GM21825 (cell line): ENCODE measurements around the gene NTPCR.
"Not testable (repeated sequence)": the region's sequence is repeated elsewhere in the genome, so short reads cannot be mapped to it uniquely, and the experiment has no call there.

Source experiments
- ATAC-seq: cut with Tn5 transposase; IDR thresholded peaks from one replicate; pipeline ENCODE4 v1.9.1; 2021; ENCODE audit warnings: mild to moderate bottlenecking, moderate library complexity; ENCODE audit not compliant: unreplicated experiment

Gene NTPCR

DNA sequence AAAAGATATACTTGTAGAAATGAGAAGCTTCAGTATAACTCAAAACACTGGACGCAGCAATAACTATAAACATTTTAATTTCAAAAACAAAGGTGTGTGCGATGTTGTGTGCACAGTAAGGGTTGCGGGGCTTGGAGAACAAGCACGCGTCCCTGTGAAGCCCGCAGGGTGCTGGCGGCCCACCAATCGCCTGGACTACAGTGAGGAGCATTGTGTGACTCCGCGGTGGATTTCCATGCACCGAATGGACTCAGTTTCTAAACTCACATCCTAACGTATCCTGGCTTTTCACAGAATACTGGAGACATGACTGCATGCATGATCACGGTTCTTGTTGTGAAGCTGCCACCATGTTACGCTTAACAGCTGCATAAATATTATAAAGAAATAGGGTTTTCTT, 33.0 kb downstream of the NTPCR start:
- no peak for ATAC-seq

DNA sequence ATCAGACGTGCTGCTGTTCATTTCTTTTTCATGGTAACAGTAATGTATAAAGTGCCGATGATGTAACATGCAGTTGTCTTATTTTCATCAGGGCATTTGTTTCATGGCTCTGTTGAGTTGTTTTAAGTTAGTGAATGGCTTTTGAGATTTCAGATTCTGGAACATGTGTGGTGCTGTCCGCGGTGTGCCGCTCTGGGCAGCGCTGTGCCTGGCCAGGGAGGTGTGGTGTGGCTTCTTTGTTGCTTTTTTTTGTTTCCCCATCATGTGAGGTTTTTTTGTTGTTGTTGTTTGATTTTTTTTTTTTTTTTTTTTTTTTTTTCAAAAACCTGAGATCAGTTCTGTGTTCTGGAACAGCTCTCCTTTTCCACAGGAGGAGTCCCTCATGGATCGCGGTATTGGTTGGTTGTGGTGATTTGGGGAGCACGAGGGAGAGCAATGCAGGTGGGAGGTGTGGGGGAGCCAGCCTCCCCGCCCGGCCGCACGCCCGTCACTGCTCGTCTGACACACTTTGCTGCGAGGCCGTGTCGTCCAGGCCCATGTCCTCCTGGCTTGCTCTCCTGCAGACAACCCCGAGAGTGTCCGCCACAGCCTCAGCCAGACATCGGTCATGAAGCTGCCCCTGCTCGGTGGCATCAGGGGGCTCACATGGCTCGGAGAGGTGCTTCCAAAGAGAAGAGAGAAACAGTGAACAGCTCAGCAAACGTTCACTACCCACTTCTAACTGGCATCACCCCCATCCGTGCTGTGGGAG, 33.6 kb downstream of the NTPCR start:
- no peak for ATAC-seq

DNA sequence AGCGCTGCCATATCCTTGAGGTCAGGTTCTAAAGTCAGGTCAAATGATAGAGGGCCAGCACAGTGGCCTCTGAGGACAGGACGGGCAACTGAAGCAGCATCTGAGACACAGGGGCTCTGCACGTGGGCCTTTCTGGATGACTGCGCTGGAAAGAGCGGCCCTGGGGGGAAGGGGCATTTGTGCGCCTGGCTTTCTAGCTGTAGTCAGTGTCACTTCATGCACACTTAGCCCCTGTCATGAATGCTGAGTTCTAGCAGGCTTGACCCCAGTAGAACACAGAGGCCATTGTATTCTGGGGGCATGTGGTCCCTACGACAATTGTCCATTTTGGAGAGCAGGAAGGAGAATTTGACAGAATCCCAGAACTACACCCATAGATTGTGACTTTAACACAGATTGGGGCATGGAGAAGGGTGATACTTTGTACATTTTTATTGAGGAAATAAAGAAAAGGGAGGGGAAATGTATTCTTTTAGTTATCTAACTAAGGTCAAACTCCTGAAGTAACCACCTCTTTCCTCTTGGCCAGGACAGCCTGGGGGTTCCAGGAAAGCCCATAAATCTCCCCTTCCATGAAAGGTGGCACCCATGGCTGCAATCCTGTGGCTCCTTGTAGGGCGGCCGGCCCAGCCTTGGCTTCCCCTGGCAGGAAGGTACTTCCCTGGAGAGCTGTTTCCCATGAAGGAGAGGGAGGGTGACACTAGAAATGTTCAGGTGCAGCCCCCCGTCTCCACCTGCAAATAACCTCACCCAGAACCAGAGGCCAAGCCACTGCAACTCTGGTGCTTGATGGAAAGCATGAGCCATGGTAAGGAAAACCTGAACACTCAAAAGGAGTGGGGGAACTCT, 34.4 kb downstream of the NTPCR start:
- no peak for ATAC-seq

- ATAC-seq, result no peak
Measured at GRCh38 chr1:232985882-232986526, 35.6 kb downstream of the NTPCR start.

DNA sequence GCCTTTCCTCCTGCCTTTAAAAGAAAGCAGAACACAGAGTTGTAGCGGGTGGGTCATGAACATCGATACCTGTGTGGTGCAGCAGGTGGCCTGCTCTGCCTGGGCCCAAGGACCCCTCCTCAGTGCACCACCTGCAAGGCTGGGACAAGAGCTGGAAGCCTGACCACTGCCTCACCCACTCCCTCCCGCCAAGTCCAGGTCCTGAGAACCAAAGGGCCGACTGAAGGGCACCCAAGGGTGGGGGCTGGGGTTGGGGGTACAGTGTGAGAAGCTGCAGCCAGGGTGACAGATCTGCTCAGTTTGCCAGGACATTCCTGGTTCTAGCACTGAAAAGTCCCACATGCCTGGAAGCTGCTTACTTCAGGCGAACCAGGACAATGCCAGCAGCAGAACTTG, 36.1 kb downstream of the NTPCR start:
- ATAC-seq, result no peak

DNA sequence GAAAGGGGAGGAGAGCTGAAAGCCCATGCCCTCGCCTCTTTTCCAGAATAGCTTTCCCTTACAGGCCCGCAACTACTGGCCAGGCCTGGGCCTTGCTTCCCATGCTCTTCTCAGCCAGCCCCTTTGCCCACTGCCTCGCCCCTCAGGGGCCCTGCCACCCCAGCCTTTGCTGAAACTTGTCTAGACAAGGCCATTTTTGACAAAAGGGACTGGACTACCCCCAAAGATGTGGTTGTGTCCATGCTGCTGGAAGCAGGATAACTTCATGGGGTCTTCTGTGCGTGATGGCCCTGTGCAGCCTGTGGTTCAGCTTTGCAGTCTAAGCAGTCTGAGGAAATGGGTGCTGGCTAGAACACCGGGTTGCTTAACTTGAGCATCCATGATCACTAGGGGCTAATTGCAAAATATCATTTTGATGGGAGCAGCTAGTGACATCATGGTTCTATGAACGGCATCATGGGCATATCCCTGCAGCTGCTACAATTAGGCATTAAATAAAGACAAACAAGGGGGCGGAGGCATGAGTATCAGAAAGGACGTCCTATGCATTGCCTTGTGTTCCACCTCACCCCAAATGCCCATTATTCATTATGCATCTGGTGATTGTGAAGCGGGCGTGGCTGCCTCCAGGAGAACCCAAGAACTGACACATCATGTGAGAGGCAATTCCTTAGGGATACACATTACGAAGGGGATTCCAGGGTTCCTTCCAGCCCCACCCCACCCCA, 36.8 kb downstream of the NTPCR start:
- no peak for ATAC-seq

- ATAC-seq, result no peak
Measured at GRCh38 chr1:232987774-232988140, 37.3 kb downstream of the NTPCR start.

GRCh38 chr1:232988572-232989040, 38.2 kb downstream of the NTPCR start:
- ATAC-seq, result no peak

- ATAC-seq, result no peak
Measured at GRCh38 chr1:232990176-232991128, 40.0 kb downstream of the NTPCR start.

DNA sequence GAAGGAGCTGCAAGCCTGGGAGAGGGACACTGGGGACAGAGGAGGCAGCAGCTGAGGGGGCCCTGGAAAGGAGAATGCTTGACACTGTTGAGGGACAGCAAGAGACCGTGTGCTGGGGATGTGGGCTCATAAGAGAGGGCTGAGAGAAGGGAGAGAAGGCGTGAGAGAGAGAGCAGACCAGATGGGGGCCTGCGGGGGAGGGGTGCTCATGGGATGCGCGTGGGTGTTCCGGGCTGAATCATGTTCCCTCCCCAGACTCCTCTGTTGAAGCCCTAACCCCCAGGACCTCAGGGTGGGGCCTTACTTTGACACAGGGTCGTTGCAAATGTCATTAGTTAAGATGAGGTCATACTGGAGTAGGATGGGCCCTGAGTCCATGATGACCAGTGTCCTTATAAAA, 40.8 kb downstream of the NTPCR start:
- ATAC-seq, result no peak

- no peak for ATAC-seq
Measured at GRCh38 chr1:232992227-232992626, 41.8 kb downstream of the NTPCR start.

DNA sequence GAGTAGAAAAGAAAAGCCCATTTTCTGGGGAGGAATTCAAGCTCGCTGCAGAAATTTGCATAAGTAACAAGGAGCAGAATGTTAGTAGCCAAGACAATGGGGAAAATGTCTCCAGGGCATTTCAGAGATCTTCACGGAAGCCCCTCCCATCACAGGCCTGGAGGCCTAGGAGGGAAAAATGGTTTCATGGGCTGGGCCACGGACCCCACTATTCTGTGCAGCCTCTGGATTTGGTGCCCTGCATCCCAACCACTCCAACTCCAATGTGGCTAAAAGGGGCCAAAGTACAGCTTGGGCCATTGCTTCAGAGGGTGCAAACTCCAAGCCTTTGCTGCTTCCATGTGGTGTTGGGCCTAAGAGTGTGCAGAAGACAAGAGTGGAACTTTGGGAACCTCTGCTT, 43.1 kb downstream of the NTPCR start:
- ATAC-seq, result no peak

DNA sequence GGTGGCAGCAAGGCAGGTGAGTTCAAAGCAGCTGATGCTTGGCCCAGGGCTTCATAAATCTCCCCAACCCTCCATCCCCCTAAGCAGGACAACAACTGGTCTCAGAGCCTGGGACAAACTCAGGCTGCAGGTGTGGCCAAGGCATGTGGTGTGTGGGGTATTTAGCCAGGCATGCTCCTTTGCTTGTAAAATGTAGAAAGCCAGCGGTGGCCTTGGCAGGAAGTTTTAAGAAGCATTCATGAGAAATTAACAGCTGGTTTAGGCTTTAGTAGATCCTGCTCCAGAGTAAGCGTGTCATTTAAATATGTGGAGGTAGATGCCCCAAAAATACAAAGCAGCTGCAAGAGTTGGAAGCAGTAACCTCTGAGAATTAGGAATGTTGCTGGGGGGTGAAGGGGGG, 44.8 kb downstream of the NTPCR start:
- no peak for ATAC-seq

GRCh38 chr1:232996143-232996542, 45.7 kb downstream of the NTPCR start:
- no peak for ATAC-seq

- ATAC-seq, result no peak
Measured at GRCh38 chr1:232998138-232998537, 47.7 kb downstream of the NTPCR start.

GRCh38 chr1:232998646-232999045, 48.2 kb downstream of the NTPCR start:
- ATAC-seq, result no peak

DNA sequence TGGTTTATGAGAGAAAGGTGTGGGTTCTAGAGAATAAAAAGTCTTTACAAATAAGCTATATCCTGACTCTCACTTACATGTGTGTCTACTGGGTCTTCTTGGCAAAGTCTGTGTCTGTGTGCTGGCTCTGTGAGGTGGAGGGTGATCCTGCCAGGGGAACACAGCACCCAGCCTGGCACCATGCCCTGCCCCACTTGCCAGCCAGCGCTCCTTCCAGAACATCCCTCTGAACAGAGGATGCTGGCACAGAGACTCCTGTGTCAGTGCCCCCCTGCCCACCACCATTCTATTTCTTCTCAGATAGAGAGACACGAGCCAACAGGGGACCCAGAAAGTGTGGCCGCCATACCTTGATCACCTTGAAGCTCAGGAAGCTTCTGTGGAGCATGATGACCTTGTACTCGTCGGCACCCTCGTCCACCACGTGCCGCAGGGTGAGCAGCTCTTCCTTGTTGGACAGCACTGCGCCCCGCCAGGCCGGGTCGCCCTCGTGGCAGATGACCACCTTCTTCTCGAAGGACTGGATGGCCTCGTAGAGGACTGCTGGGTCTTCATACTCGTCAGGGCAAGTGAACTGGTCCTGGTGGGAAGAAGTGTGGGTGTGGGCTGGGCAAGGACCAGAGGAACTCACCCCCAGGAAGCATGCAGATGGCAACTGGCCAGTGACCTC, 49.7 kb downstream of the NTPCR start:
- no peak for ATAC-seq

GRCh38 chr1:233003638-233004037, 53.2 kb downstream of the NTPCR start:
- ATAC-seq, result not testable (repeated sequence)

DNA sequence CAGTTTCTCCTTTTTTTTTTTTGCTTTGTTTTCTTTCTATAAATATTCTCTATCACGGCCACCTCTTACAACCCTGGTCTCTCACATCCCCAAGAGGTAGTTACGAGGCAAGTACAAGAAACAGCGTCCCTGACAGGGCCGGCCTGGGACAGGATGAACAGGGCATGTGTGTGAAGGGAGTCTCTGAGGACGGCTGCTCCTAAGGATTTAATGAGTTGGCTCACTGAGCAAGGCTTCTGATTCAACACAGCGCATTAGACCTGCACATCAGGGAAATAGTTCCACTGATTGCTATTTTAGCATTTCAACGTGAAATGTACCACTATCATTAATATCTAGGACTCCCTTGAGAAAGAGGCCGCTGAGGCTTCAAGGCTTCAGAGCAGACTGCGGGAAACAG, 54.0 kb downstream of the NTPCR start:
- no peak for ATAC-seq
